NCI-H2227 treated with DMSO at 0.1 percent for 48 hours (cell line): Measurements from ENCODE around the gene ATP6V1F.
A peak's percentile ranks its signal among the peaks of the same experiment; 100 is the strongest.

Experiments used
- DNase-seq: peaks from one replicate; lab custom pipeline; 2025; lab: John Stamatoyannopoulos, UW

ATP6V1F gene, protein sequence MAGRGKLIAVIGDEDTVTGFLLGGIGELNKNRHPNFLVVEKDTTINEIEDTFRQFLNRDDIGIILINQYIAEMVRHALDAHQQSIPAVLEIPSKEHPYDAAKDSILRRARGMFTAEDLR

DNA sequence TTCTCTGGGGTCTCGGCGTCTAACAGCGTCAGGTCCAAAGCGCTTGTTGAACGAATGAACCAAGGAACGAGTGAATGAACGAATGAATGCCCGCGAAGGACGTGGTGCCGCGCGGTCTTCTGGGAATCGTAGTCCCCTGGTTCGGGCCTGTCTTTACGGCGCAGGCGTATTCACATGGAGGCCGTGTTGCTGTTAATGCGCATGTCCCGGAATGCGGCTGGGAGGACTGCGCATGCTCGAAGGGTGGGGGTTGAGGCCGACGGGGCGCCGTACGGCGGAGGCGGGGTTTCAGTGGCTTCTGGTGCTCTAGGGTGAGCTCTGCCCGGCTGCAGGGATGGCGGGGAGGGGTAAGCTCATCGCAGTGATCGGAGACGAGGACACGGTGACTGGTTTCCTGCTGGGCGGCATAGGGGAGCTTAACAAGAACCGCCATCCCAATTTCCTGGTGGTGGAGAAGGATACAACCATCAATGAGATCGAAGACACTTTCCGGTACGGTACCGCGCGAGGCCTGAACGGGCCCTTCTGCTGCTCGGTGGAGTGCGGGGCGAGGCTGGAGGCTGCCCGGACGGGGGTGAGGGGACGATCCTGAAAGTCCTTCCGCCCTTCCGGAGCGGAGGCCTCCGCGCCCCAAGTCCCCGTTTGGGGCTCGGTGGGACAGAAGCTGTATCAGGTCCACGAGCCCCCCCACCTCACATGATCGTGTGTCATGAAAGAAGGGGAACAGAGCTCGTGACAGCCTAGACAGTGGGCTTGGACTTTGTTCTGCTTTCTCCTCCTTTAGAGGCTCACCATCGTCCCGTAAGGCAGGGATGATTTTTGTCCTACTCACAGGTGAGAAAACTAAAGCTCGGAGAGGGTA, at the start of gene ATP6V1F:
Gene ATP6V1F (plus strand): TSS at position 286 of the 862 bp plus-strand sequence. CDS start 49 bp downstream, at position 335.
- DNase-seq, result peak; percentile 99

DNA sequence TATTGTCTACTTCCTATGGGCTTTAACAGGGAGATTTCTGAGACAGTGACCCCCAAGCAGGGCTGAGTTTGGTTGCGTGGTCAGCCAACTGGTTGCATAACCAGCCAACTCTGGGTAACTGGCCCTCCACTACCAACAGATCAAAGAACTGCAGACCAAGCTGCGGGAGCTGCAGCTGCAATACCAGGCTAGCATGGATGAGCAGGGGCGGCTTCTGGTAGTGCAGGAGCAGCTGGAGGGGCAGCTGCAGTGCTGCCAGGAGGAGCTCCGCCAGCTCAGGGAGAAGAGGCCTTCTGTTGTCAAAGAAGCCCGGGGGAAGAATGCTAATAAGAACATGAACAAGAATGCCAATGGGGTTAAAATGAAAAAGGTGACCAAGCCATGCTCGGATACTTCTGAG, 48.2 kb upstream of the ATP6V1F start:
- no peak for DNase-seq

- DNase-seq, result no peak
Observed at GRCh38 chr7:128815289-128815942, 47.2 kb upstream of the ATP6V1F start.

DNA sequence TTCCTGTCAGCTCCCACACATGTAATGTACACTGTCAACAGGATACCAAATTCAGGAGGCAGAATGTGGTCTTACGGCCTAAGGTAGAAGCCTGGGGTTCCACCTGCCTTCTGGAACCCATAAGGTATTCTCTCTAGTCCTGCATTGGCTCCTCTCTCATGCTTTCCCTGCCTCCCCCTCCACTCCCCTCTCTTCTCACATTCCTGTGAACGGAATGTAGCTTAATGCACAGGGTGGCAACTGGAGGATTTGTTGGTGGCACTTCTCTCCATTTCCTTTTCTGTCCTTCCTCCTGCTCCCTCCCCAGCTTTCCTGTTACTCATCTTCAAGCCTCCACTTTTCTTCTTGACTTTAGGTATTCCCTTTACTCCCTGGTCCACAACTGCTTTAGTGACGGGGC, 44.0 kb upstream of the ATP6V1F start:
- DNase-seq, result no peak

GRCh38 chr7:128821724-128822123, 40.9 kb upstream of the ATP6V1F start:
- no peak for DNase-seq

- no peak for DNase-seq
Observed at GRCh38 chr7:128826512-128826911, 36.1 kb upstream of the ATP6V1F start.

GRCh38 chr7:128826916-128827247, 35.8 kb upstream of the ATP6V1F start:
- DNase-seq, result no peak

DNA sequence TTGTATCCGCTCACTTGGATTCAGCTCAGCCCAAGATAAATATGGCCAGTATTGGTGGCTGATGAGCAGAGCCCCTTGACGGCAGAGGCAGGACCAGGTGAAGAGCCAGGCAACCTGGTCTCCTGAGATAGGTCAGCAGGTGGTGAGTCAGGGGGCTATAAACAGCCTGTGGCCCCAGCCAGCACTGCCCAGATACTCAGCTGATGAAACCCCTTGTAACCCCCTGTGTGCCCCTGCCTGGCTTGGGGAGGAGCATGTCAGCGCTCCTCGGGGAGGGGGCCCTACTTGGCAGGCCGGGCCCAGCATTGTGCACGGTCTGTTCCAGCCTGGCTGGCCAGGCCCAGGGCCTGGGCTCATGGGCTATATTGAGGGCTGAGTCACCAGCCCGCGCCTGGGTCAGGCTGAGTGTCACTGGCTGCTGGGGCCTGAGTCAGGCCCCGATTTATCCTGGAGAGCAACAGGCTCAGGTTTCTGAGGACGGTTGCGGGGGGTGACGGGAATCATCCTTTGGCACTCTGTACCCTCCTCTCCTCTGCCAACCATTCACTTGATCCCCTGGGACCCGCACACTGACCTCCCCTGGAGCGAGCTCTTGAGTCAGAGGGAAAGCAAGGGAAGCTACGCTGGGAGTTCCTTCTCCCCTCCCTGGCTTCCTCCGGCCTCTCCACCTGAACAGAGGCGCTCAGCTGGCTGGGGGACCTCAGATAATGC, 35.3 kb upstream of the ATP6V1F start:
- DNase-seq, result no peak

DNA sequence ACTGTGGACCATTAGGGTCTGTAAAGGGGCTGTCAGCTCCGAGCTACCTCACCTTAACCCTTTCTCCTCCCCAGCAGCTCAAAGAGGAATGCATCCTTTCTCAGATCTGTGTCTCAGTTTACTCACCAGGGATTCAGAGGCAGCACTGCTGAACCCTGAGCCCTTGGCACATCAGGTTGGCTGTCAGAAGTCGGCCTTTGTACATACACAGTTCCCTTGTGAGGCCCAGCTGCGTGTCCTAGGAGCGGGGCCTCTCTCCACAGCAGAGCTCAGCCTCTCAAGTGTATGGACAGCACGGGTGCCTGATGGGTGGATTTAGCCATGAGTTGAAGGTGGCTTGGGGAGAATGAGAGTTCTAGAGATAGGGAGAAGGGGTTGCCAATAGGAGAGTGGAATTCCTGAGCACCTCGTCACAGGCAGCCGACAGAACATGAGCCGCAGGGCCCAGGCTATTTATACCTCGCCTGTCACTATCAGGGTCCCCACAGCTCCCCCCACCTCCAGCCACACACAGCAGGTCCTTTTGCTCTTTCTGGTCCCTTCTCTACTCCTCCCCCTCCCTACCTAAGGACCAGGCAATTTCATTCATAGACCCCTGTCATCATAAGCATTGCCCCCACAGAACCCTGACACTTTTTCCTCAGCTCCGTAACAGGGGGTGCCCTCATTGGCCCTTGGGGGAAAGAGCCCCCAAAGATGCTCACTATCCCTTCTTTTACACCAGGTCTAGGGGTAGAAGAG, 34.5 kb upstream of the ATP6V1F start:
- DNase-seq, result no peak

GRCh38 chr7:128829391-128830166, 33.1 kb upstream of the ATP6V1F start:
- no peak for DNase-seq

DNA sequence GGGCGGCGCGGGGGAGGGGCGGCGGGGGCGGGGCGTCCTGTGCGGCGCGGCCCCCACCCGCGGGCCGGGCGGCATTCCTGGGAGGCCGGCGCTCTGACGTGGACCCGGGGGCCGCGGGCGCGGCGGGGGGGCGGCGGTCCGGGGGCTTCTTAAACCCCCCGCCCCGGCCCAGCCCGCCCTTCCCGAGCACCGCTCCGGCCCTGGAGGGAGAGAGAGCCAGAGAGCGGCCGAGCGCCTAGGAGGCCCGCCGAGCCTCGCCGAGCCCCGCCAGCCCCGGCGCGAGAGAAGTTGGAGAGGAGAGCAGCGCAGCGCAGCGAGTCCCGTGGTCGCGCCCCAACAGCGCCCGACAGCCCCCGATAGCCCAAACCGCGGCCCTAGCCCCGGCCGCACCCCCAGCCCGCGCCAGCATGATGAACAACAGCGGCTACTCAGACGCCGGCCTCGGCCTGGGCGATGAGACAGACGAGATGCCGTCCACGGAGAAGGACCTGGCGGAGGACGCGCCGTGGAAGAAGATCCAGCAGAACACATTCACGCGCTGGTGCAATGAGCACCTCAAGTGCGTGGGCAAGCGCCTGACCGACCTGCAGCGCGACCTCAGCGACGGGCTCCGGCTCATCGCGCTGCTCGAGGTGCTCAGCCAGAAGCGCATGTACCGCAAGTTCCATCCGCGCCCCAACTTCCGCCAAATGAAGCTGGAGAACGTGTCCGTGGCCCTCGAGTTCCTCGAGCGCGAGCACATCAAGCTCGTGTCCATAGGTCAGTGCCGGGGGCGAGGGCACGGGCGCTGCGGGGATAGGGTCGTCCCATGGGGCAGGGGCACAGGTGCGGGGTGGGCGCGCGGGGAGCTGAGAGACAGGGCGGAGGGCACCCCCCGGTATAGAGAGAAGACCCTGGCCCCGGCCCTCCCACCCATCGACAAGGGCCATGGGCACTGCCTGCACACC, 32.2 kb upstream of the ATP6V1F start, which contains the start of gene FLNC:
Gene FLNC (plus strand): TSS at position 176 of the 947 bp plus-strand sequence. CDS start 232 bp downstream, at position 408.
- no peak for DNase-seq

- DNase-seq, result no peak
Observed at GRCh38 chr7:128831178-128831993, 31.3 kb upstream of the ATP6V1F start.

DNA sequence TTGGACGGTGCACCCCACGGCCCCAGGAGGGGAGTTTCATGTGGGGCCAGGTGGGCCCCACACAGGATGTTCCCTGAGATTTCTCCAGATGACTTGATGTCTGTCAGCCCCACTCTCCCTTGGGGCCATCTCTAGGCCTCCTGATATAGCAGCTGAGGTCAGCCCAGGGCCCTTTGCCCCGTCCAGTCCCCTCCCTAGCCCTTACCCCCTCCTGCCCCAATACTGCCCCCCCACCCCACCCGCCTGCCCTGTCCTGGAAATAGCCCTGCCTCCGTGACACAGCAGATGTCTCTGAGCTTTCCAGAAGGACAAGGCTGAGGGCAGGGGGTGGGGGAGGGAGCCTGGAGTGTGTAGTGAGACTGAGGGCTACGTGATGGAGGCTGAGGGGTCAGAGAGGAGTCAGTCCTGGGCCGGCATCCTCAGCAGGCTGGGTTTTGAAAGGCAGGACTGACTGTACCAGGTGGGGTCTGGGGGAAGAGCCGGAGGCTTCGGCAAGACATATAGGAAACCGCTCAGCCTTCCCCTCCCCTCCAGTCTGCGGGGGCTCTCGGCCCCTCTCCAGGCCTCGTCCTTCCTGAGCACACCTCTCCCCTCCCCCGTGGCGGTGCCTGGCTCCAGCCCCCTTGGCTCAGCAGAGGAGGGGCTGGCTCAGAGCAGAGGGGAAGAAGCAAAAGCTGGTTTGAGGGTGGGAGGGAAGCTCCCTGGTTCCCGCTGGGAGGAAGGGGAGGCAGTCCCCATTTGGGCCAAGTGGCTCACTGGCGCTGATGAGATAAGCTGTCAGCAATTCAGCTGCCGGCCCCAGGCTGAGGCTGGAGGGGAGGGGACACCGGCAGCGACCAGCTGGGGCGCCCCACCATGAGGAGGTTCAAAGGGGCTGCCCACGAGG, 30.4 kb upstream of the ATP6V1F start:
- peak; percentile 68 for DNase-seq

GRCh38 chr7:128832880-128833147, 29.8 kb upstream of the ATP6V1F start:
- no peak for DNase-seq

DNA sequence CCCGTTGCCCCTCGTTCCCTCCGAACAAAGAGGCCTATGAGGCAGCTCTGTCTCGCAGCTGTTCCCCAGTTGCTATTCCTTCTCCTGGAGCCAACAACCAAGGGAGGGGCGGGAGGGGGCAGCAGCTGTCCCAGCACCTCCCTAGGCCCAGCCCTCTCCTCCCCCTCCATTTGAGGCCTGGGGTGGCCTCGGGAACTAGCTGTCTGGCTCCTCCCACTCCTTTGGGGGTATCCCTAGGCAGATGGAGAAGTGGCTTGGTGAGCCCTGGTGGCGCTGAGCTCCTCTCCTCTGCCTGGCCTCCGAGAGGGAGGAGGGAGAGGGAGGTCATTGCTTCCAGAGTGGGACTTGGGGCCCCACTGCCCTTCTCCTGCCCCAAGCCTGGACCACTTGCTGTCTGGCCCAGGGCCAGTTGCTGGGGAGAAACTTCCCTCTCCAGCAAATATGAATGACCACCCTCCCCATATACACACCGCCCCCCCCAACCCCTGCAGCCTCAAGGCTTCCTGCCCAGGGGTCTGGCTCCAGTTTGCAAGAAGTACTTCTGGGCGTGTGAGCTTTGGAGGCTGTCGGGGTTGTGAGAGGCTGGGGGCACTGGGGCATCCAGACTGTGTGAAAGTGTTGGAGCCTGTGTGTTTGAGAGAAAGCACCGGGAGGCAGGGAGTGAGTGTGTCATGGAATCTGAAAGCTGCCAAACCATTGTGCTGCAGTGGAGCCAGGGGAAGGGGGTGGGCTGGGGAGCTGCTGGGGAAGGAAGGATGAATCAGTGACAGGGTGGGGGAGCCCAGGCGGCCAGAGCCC, 29.3 kb upstream of the ATP6V1F start:
- peak; percentile 30 for DNase-seq

DNA sequence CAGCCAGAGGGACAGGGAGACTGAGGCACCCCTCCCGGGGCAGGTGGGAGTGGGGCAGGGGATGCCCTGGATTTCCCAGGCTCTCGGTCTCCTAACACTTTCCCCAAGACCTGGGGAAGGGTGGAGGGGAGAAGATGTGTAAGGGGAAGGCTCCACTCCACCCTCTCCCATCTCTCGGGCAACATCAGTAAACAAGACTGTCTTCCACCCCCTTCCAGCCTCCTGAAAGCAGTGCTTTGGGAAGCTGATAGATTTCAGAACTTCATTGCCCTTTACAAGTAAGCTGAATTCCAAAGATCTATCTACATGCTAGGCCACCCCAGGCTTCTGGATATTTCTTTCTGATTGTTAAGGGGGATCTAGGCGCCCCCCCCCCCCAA, 28.7 kb upstream of the ATP6V1F start:
- DNase-seq, result no peak

- DNase-seq, result no peak
Observed at GRCh38 chr7:128835231-128835751, 27.4 kb upstream of the ATP6V1F start.
